Right lobe of liver (tissue), 4 donors: ENCODE results near the gene RGS13.

ENCODE experiments used
- POLR2A ChIP-seq: fragments of 450-650 bp; IDR thresholded peaks from one replicate; pipeline ENCODE4 v1.6.1; 2017; ENCODE audit warnings: antibody characterized with exemption, mild to moderate bottlenecking
- TF ChIP-seq, protein P1 (sequence below), 4 donors: fragments of 200-600 bp in 3 of 4; fragments of 450-650 bp in 1 of 4; IDR thresholded peaks; one replicate each; pipeline versions ENCODE4 v1.5.1 to v1.8.0; 2016 to 2022; ENCODE audit warnings: antibody characterized with exemption in 4 of 4, mild to moderate bottlenecking in 2 of 4
- donor health status: DM: no; HTN: no; CAD: no.
- donor health status: DM: no; HTN: no; CAD: no.
- donor health status: DM: no; HTN: yes; CAD: no.

DNA sequence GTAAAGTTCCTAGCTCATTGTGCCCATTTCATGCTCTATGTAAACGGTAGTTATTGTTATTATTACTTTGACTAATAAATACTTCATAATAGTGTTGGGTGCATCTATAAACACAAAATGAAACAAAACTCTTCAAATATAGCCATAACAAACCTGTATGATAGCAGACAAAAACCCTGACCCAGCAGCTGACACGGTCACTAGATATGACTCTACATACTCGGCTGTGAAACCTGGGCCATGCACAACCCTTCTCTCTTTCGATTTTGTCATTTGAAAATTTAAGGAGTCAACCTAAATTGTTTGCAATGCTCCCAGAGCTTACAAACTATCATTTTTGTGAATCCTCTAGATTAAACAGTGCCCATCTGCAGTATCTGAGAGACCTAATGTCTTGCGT, 8.0 kb upstream of the RGS13 start:
- TF ChIP-seq, protein P1, sequence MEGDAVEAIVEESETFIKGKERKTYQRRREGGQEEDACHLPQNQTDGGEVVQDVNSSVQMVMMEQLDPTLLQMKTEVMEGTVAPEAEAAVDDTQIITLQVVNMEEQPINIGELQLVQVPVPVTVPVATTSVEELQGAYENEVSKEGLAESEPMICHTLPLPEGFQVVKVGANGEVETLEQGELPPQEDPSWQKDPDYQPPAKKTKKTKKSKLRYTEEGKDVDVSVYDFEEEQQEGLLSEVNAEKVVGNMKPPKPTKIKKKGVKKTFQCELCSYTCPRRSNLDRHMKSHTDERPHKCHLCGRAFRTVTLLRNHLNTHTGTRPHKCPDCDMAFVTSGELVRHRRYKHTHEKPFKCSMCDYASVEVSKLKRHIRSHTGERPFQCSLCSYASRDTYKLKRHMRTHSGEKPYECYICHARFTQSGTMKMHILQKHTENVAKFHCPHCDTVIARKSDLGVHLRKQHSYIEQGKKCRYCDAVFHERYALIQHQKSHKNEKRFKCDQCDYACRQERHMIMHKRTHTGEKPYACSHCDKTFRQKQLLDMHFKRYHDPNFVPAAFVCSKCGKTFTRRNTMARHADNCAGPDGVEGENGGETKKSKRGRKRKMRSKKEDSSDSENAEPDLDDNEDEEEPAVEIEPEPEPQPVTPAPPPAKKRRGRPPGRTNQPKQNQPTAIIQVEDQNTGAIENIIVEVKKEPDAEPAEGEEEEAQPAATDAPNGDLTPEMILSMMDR (IDR thresholded peaks at IDR 0.05) = no peak
- TF ChIP-seq POLR2A = no peak
